Activated B cell treated with CpG ODN at 0.5 μM for 24 hours (primary cell): Measurements from ENCODE around the gene IL1A. TPM values are rescaled to one million over a fixed set of nuclear protein-coding genes. Genes with fewer than 3 reads are reported as not detected.

Experiments
- ATAC-seq: fragments of 200-7000 bp; cut with Tn5 transposase; one replicate; pipeline ENCODE4 v1.10.0; 2021; ENCODE audit warnings: low read depth, mild to moderate bottlenecking, moderate library complexity
- CTCF ChIA-PET: fragments of 350-600 bp; sonication (Branson Sonifier 250); formaldehyde crosslinking; loops from one replicate; lab custom pipeline; 2021; ENCODE audit warnings: antibody characterized with exemption; lab: Charles Lee
- POLR2A ChIA-PET: fragments of 350-600 bp; sonication (Branson Sonifier 250); formaldehyde crosslinking; loops from one replicate; lab custom pipeline; 2021; ENCODE audit warnings: antibody characterized with exemption; lab: Charles Lee
- DNase-seq: peaks from one replicate; pipeline ENCODE4 v3.0.0; 2022
- H3K27ac Mint-ChIP-seq: one replicate; pipeline ENCODE4 v1.8.0; 2020; ENCODE audit warnings: mixed read lengths
- H3K27me3 Mint-ChIP-seq: one replicate; pipeline ENCODE4 v1.8.0; 2021; ENCODE audit warnings: mixed read lengths
- H3K36me3 Mint-ChIP-seq: one replicate; pipeline ENCODE4 v1.8.0; 2021; ENCODE audit warnings: low read depth, mixed read lengths
- H3K4me1 Mint-ChIP-seq: one replicate; pipeline ENCODE4 v1.8.0; 2021; ENCODE audit warnings: mixed read lengths
- H3K4me3 Mint-ChIP-seq: one replicate; pipeline ENCODE4 v1.8.0; 2020; ENCODE audit warnings: mild to moderate bottlenecking, mixed read lengths
- H3K9me3 Mint-ChIP-seq: one replicate; pipeline ENCODE4 v1.8.0; 2020; ENCODE audit warnings: mixed read lengths
- intact Hi-C: fragments of 100-400 bp; cut with micrococcal nuclease; formaldehyde crosslinking; loops from one replicate; pipeline ENCODE4 v1.15.1; 2024
- total RNA-seq: library from RNA; stranded (reverse); gene quantifications from 2 replicates; pipeline ENCODE4 v1.2.3, GENCODE V29; 2022
- TF ChIP-seq, protein P1 (sequence below): fragments of 200-600 bp; IDR thresholded peaks from one replicate; pipeline ENCODE4 v1.8.0; 2022; ENCODE audit warnings: antibody characterized with exemption, mild to moderate bottlenecking

The IL1A gene
- total RNA-seq, 1 donor from 2014 or later: 1.9 TPM

- no peak for DNase-seq
- H3K36me3 Mint-ChIP-seq: no peaks in the 10 kb centered on the region
- TF ChIP-seq, protein P1, sequence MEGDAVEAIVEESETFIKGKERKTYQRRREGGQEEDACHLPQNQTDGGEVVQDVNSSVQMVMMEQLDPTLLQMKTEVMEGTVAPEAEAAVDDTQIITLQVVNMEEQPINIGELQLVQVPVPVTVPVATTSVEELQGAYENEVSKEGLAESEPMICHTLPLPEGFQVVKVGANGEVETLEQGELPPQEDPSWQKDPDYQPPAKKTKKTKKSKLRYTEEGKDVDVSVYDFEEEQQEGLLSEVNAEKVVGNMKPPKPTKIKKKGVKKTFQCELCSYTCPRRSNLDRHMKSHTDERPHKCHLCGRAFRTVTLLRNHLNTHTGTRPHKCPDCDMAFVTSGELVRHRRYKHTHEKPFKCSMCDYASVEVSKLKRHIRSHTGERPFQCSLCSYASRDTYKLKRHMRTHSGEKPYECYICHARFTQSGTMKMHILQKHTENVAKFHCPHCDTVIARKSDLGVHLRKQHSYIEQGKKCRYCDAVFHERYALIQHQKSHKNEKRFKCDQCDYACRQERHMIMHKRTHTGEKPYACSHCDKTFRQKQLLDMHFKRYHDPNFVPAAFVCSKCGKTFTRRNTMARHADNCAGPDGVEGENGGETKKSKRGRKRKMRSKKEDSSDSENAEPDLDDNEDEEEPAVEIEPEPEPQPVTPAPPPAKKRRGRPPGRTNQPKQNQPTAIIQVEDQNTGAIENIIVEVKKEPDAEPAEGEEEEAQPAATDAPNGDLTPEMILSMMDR: no peak
- CTCF ChIA-PET: no interaction called here
- intact Hi-C loops: no loop called here
- ATAC-seq: no peak
- POLR2A ChIA-PET: no interaction called here
- H3K27ac Mint-ChIP-seq: no peak overlapping the region
- H3K4me1 Mint-ChIP-seq: peaks cover 13% of the 10 kb centered on the region
- no peak overlapping the region for H3K4me3 Mint-ChIP-seq
- H3K9me3 Mint-ChIP-seq: no peaks in the 10 kb centered on the region
- H3K27me3 Mint-ChIP-seq: no peaks in the 10 kb centered on the region
Measured at GRCh38 chr2:112758711-112759110, 25.6 kb downstream of the IL1A start.

- Mint-ChIP-seq H3K4me1 (peaks cover 13% of the 10 kb centered on the region), H3K27ac (no peak overlapping the region)
- POLR2A ChIA-PET: no interaction called here
Measured at GRCh38 chr2:112757265-112757664, 27.0 kb downstream of the IL1A start.

DNA sequence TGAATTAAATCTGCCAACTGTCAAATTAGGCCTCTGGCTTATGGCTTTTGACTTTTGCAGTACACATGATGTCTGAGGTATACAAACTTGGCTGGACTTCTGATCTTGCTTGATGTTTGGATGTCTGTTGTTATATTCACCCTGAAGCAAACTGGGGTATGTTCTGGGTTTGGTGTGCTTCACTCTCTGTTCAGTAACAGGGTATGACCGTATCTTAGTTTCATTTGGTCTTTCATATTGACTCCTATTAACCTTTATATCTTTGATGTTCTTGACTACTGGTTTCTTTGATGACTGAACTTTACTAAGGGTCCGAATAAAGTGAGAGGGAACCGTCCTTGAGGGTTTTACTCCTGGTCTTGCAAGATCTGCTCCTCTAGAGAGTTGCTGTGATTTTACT lies 28.1 kb downstream of the IL1A start:
- ChIA-PET POLR2A (interaction anchor here (1.1 kb wide), 1 partner anchor 26 kb away, joined by 7 read pairs; no protein-coding TSS in a partner anchor), CTCF (interaction anchor here (10.3 kb wide), 1 partner anchor 126 kb away, joined by 302 read pairs; no protein-coding TSS in a partner anchor)
- intact Hi-C loops: no loop called here
- ATAC-seq: no peak
- TF ChIP-seq, protein P1: no peak
- Mint-ChIP-seq H3K9me3 (no peaks in the 10 kb centered on the region), H3K4me1 (peaks cover 13% of the 10 kb centered on the region), H3K4me3 (no peak overlapping the region), H3K27ac (no peak overlapping the region), H3K36me3 (no peaks in the 10 kb centered on the region), H3K27me3 (no peaks in the 10 kb centered on the region)
- no peak for DNase-seq

More at GRCh38 chr2:112757265-112757664, 27.0 kb downstream of the IL1A start:
- H3K9me3 Mint-ChIP-seq: no peaks in the 10 kb centered on the region
- ATAC-seq (no peak), DNase-seq (no peak)
- intact Hi-C loops: no loop called here
- H3K36me3 Mint-ChIP-seq: no peaks in the 10 kb centered on the region
- TF ChIP-seq, protein P1: no peak
- CTCF ChIA-PET: no interaction called here
- no peaks in the 10 kb centered on the region for H3K27me3 Mint-ChIP-seq
- H3K4me3 Mint-ChIP-seq: no peak overlapping the region

DNA sequence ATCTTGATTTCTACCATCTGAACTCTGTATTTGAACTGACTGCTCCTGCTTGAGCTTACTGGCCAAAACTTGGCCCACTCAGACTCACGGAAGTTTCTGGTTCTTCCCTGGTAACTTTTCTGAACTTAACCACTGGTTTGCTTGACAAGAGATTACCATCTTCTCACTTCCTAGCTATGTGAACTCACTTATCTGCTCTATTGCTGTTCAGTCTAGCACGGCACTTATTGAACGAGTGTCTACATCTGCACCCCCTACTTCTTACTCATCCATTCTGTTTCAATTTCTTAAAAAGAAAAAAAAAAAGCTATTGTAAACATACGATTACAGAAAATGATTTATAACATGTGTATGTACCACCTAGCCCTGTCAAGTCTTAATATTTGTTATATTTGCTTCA lies 28.8 kb downstream of the IL1A start:
- ChIA-PET POLR2A (interaction anchor here (0.6 to 2.0 kb wide), 4 partner anchors 26 to 126 kb away, joined by 3 to 11 read pairs (median 6); no protein-coding TSS in a partner anchor), CTCF (interaction anchor here (10.3 kb wide), 1 partner anchor 127 kb away, joined by 302 read pairs; no protein-coding TSS in a partner anchor)
- no peak for DNase-seq
- H3K36me3 Mint-ChIP-seq: no peaks in the 10 kb centered on the region
- peaks cover 13% of the 10 kb centered on the region for H3K4me1 Mint-ChIP-seq
- H3K27ac Mint-ChIP-seq: no peak overlapping the region
- H3K27me3 Mint-ChIP-seq: no peaks in the 10 kb centered on the region
- no peak overlapping the region for H3K4me3 Mint-ChIP-seq
- TF ChIP-seq, protein P1: no peak
- ATAC-seq: no peak
- H3K9me3 Mint-ChIP-seq: no peaks in the 10 kb centered on the region
- intact Hi-C loops: no loop called here

DNA sequence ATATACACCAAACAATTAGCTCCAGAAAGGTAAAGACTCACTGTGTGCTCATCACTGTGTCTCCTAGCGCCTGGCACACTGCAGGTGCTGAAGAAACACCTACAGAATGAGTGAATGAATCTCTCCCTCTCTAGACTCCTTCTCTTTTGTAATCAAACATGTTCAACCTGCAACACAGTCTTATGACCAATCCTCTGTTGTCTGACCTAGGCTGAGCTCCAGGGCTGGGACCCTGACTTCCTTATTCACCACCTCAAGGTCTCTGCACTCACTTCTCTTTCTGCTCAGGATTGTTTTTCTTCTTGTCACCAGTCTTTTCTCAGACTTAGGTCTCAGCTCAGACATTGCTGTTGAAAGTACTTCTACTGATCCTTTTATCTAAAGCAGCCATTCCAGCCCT lies 29.7 kb downstream of the IL1A start:
- ChIA-PET POLR2A (interaction anchor here (2.0 kb wide), 1 partner anchor 127 kb away, joined by 11 read pairs; no protein-coding TSS in a partner anchor), CTCF (interaction anchor here (10.3 kb wide), 1 partner anchor 128 kb away, joined by 302 read pairs; no protein-coding TSS in a partner anchor)
- intact Hi-C loops: no loop called here
- Mint-ChIP-seq H3K4me3 (no peak overlapping the region), H3K4me1 (peaks cover 18% of the 10 kb centered on the region), H3K36me3 (no peaks in the 10 kb centered on the region), H3K27ac (no peak overlapping the region), H3K9me3 (no peaks in the 10 kb centered on the region), H3K27me3 (no peaks in the 10 kb centered on the region)
- ATAC-seq: no peak
- TF ChIP-seq, protein P1: no peak
- no peak for DNase-seq
